Measurements from ENCODE around the gene DHRS2. TPM values are rescaled to one million over a fixed set of nuclear protein-coding genes. Genes with fewer than 3 reads are reported as not detected.
"Not testable (repeated sequence)": the region's sequence is repeated elsewhere in the genome, so short reads cannot be mapped to it uniquely, and the experiment has no call there.

DHRS2 gene
- total RNA-seq, 1 donor from 2014 or later: 0.69 TPM

GRCh38 chr14:23670481-23670880 lies 34.3 kb downstream of the DHRS2 start:
- TF ChIP-seq, protein P1, sequence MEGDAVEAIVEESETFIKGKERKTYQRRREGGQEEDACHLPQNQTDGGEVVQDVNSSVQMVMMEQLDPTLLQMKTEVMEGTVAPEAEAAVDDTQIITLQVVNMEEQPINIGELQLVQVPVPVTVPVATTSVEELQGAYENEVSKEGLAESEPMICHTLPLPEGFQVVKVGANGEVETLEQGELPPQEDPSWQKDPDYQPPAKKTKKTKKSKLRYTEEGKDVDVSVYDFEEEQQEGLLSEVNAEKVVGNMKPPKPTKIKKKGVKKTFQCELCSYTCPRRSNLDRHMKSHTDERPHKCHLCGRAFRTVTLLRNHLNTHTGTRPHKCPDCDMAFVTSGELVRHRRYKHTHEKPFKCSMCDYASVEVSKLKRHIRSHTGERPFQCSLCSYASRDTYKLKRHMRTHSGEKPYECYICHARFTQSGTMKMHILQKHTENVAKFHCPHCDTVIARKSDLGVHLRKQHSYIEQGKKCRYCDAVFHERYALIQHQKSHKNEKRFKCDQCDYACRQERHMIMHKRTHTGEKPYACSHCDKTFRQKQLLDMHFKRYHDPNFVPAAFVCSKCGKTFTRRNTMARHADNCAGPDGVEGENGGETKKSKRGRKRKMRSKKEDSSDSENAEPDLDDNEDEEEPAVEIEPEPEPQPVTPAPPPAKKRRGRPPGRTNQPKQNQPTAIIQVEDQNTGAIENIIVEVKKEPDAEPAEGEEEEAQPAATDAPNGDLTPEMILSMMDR (conservative IDR thresholded peaks at IDR 0.05; ENCODE audit: low read depth, low read length): no peak
- no peak overlapping the region for H3K4me3 ChIP-seq (ENCODE audit: low read depth, low read length)
- no peak for DNase-seq (ENCODE audit: low read depth)

GRCh38 chr14:23672200-23672599 lies 36.0 kb downstream of the DHRS2 start:
- H3K4me3 ChIP-seq (ENCODE audit: low read depth, low read length): no peak overlapping the region
- TF ChIP-seq, protein P1 (conservative IDR thresholded peaks at IDR 0.05; ENCODE audit: low read depth, low read length): no peak
- DNase-seq (ENCODE audit: low read depth): no peak

GRCh38 chr14:23675337-23675736 lies 39.2 kb downstream of the DHRS2 start:
- no peak overlapping the region for H3K4me3 ChIP-seq (ENCODE audit: low read depth, low read length)
- TF ChIP-seq, protein P1 (conservative IDR thresholded peaks at IDR 0.05; ENCODE audit: low read depth, low read length): no peak
- no peak for DNase-seq (ENCODE audit: low read depth)

GRCh38 chr14:23675906-23676305 lies 39.7 kb downstream of the DHRS2 start:
- no peak overlapping the region for H3K4me3 ChIP-seq (ENCODE audit: low read depth, low read length)
- DNase-seq (ENCODE audit: low read depth): no peak
- TF ChIP-seq, protein P1 (conservative IDR thresholded peaks at IDR 0.05; ENCODE audit: low read depth, low read length): no peak

- no peak overlapping the region for H3K4me3 ChIP-seq (ENCODE audit: low read depth, low read length)
- no peak for DNase-seq (ENCODE audit: low read depth)
- TF ChIP-seq, protein P1 (conservative IDR thresholded peaks at IDR 0.05; ENCODE audit: low read depth, low read length): no peak
Observed at GRCh38 chr14:23681337-23681736, 45.2 kb downstream of the DHRS2 start.

DNA sequence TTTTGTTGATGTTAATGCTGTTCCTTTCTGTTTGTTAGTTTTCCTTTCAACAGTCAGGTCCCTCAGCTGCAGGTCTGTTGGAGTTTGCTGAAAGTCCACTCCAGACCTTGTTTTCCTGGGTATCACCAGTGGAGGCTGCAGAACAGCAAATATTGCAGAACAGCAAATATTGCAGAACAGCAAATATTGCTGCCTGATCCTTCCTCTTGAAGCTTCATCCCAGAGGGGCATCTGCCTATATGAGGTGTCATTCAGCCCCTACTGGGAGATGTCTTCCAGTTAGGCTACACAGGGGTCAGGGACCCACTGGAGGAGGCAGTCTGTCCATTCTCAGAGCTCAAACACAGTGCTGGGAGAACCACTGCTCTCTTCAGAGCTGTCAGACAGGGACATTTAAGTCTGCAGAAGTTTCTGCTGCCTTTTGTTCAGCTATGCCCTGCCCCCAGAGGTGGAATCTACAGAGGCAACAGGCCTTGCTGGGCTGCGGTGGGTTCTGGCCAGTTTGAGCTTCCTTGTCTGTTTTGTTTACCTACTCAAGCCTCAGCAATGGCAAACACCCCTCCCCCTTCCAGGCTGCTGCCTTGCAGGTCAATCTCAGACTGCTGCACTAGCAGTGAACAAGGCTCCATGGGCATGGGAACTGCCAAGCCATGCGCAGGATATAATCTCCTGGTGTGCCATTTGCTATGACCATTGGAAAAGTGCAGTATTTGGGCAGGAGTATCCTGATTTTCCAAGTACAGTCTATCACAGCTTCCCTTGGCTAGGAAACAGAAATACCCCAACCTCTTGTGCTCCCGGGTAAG lies 53.7 kb downstream of the DHRS2 start:
- not testable (repeated sequence) for DNase-seq (ENCODE audit: low read depth); H3K4me3 ChIP-seq (ENCODE audit: low read depth, low read length)

- H3K4me3 ChIP-seq (ENCODE audit: low read depth, low read length): no peak overlapping the region
Observed at GRCh38 chr14:23692416-23692815, 56.3 kb downstream of the DHRS2 start.

More at GRCh38 chr14:23692416-23692815, 56.3 kb downstream of the DHRS2 start:
- DNase-seq (ENCODE audit: low read depth): no peak
- TF ChIP-seq, protein P1 (conservative IDR thresholded peaks at IDR 0.05; ENCODE audit: low read depth, low read length): no peak
